Ovary (tissue), 3 donors: ENCODE measurements around the gene VPS18.

Source experiments
- CTCF ChIP-seq, 3 donors: fragments of 450-650 bp in 2 of 3; fragments of 200-600 bp in 1 of 3; IDR thresholded peaks; one replicate each; pipeline versions ENCODE4 v1.5.1 to v1.8.0; 2016 to 2022; ENCODE audit warnings: antibody characterized with exemption in 3 of 3, mild to moderate bottlenecking in 1 of 3
- POLR2A ChIP-seq: fragments of 450-650 bp; IDR thresholded peaks from one replicate; pipeline ENCODE4 v1.6.1; 2017; ENCODE audit warnings: antibody characterized with exemption, mild to moderate bottlenecking, moderate library complexity
- donor health status: DM: no; HTN: no; CAD: no.

GRCh38 chr15:40845036-40845435 lies 49.2 kb upstream of the VPS18 start:
- TF ChIP-seq CTCF (IDR thresholded peaks at IDR 0.05) (no peak), POLR2A (no peak)
